ENCODE results near the gene MACROD2.

Gene MACROD2

DNA sequence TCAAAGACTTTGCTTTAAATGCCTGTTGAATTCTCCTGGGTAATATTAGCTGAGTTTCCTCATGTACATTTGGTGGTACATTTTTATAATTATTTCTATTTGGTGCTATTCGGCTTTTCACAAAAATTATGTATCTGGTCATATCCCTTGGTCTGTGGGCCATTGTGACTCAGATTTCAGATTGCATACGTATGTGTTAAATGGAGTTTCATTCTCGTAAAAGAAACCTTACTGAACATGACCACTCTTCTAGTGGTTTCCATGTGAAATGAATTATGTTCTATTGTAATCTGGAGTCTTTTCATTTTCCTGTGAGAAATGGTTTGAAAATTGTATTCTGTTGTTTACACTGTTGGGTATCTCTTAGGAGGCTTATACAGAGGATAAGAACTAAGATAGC, 728.3 kb downstream of the MACROD2 start:
- no peak for DNase-seq

DNA sequence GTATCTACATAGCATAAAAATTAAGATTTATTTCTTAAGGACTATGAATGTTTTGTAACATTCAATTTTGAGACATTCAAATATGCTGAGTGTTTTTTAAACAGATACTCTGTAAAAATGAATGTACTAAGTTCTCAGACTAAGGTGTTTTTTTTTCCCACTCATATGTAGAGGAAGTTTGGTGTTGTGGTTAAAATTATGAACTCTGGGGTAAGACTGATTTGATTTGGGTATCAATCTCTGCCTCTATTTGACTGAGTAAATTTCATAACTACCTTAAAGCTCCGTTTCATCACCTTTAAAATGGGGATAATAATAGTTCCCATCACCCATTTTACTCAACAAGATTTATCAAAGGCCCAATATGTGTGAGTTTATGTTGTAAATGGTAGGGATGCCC, 728.7 kb downstream of the MACROD2 start:
- DNase-seq, result no peak

DNA sequence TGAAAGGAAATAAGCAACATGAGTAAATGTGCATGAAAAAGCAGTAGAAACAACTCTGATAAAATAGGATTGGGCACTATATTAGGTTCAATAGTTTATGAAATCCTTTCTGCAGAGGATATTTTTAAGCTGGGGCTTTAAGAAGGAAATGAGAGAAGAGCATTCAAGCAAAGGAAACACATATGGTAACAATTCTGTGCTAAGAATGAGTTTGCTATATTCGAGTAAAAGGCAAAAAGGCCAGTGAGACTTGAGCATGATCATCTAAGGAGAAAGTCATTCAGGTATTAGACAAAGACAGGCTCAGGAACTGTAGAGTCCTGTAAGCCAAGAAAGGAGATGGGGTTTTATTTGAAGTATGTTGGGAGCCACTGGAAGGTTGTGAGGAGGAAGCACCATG, 729.2 kb downstream of the MACROD2 start:
- no peak for DNase-seq

DNA sequence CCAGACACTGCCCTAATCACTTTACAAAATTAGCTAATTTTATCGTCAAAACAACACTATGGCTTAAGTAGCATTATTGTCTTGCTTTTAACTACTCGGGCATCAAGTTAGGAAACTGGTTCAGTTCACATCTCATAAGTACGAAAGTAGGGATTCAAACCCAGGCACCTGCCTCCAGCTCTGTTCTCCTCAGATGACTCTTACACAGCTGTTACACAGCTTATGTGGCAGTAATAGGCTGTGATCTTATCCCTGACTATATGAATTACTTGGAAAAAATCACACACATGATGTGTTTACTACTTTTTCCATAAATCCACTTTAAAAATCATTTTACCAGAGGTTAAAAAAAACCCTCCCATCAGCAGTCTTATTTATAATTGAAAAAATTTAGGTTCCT, 731.3 kb downstream of the MACROD2 start:
- no peak for DNase-seq

DNA sequence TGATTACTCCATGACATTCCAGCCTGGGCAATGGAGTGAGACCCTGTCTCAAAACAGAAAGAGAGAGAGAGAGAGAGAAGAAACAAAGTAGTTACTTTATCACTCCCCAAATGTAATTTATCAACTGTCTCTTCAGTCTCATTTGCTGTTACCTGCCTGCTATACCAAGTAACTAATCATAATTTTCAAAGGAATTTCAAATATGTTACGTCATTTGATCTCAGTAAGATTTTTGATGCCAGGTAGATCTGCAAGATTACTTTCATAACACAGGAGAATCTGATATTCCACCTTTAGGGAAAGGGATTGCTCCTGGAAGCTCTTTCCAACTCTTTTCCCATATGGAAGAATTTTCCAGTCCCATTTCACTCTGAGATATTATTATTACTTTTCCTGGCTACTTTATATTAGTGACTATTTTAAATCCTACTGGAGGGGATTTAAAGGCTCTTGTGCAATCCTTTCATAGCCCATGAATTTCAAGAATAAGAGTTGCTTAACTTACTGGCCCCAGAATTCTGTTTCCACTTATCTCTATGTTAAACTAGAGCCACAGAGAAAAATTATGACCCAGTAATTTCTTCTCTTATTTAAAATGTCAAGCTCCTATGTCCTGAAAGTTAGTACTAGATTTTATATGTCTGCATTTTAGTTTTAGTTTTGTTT, 732.3 kb downstream of the MACROD2 start:
- no peak for DNase-seq

DNA sequence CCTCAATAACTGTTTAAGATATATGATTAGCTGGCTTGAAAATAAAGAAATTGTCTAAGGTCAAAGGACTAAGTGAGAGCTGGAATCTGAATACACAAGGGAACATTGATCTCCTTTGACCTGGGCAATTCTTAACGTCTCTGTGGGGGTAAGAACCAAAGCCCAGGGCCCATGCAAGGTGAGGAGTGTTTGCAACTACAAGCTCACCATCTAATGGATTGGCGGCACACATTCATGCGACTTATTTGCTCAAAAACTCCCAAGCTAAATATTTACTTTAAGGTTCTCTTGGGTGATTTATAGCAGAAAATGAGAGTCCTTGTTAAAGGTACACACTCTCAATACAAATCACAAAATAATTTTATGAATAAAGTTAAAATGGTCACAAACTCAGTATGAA, 734.1 kb downstream of the MACROD2 start:
- no peak for DNase-seq

DNA sequence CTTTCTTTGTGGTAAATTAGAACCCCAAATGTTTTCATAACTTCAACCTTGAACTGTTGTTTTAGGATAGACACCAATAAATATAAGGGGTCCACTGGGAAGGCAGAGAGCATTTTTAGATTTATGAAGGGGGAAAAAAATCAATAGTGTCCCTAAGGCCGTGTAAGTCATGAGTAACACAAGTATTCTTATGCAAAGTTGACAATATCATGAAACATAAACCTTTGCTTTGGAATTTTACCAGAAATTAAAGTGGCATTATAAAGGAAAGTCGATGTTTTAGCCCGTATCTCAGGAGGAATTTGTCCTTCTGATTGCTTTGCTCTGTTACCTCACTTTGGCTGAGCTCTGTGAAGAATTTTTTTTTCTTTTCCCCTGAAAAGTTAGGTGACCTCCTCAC, 737.0 kb downstream of the MACROD2 start:
- DNase-seq, result no peak

DNA sequence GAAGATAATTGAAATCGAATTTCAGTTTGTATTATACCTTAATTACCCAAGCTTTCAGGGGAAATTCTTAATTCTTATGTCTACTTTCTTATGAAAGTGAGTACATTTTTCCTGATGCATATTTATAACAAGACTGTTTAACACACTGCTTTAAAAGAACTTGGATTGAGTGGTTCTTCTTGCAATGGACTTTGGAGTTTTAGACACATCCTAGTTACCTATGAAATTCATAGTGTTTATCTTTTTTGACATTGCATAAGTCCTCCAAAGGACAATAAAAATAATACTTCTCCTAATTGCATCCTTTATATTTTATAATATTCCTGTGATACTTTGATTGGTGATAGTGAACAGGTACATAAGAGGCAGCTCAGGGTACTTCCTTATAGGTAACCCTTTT, 737.7 kb downstream of the MACROD2 start:
- no peak for DNase-seq

DNA sequence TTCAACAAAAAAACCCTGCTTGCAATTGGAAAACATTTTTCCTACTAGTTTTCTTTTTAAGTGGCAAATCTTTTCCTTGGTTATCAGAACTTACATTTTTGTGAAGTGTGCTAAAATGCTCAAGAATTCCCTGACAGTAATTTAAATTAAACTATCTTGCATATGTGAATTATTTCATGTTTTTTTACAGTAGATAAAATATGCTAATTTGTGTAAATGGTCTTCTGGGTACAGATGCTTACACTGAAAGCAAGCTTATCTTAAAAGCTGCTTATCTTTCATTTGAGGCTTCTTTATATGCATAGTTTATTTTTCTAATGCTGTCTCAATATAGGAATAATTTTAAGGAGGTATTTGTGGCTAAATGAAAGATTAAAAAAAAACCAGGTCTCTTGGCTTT, 745.1 kb downstream of the MACROD2 start:
- no peak for DNase-seq

DNA sequence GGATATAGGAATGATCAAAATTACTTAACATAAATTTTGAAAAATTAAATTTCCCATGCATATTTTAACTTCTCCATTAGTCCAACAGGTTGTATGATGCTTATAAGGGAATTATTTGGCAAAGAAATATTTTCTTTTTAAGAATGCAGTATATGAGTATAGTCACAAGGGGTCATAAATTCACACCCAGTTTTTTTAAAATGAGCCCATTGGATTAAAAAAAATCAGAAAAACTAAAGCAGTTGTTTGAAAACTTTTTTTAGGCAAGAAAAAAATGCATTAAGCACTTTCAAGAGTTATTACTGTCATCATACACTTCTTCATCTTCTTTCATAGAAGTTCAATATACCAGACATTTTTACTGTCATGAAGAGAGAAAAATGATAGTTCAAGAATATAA, 746.3 kb downstream of the MACROD2 start:
- no peak for DNase-seq

DNA sequence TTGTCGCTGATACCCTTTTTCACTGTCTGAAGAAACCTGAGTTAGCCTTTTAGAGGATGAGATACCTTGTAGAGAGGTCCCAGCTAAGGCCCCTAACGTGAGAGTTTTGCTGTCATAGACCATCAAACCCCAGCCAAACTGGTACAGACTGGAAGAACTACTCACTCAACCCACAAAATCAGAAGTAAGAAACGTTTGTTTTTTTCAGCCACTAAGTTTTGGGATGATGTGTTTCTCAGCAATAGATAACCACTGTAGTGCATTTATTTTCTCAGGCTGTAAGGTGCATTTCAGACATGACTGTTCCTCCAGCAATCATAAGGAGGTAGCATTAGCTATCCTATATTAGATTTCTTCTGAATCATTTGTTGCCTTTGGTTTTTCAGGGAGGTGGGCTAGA, 749.4 kb downstream of the MACROD2 start:
- no peak for DNase-seq

DNA sequence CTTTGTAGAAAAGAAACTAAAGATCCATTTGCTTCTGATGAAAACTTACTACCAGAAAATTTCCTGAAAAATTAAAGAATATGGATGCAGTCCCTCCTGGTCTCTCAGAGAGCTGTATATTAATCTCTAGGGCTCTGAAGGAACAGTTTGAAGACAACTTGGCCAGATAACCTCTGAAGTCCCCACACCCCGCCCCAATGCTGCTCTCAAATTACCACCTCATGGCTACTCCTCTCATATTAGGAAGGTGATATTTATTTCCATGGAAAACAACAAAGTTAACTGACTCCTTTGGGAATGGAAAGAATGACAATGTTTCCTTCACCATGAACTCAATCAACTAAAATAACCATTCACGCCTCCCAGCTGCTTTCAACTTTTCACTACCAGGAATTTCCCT, 750.5 kb downstream of the MACROD2 start:
- DNase-seq, result no peak

DNA sequence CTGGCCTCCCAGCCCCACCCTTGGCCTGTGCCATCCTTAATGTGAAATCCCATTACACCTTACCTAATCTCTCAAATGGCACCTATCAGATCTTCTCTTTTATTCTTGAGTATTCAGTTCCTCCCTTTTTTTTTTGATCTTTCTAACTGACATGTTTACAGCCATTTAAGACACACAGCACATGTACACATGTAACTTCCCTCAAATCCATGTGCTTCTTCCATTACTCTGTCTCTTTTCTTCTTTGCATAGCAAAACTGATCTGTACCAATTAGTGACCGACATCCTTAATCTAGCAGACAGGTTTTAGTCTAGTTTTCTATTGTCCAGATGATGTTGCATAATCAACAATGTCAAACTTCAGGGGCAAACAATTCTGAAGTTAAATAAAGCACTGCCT, 755.9 kb downstream of the MACROD2 start:
- DNase-seq, result no peak

DNA sequence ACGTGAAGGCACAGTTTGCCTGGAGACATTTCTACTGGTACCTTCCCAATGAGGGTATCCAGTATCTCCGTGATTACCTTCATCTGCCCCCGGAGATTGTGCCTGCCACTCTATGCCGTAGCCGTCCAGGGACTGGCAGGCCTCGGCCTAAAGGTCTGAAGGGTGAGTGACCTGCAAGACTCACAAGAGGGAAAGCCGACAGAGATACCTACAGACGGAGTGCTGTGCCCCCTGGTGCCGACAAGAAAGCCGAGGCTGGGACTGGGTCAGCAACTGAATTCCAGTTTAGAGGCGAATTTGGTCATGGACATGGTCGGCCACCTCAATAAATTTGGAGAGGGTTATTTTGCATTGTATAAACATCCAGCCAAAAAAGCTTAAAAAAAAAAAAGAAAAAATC, 762.4 kb downstream of the MACROD2 start:
- no peak for DNase-seq

DNA sequence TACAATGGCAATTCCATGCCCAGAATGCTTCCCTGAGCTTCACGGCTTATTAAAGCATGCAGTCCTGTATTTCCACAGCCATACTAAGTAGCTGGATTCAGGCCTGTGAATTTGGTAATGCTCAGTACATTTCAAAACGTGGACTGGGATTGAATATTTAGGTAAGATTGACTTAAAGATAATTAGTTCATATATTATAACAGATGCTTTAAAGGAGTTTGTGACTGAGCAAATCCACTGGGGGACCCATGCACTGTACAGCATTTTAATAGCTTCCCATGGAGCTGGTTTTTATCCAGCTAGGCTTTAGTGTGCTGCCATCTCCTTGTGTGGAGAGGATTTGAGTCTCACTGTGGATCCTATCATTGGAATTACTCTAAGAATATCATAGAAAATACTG, 763.0 kb downstream of the MACROD2 start:
- no peak for DNase-seq

DNA sequence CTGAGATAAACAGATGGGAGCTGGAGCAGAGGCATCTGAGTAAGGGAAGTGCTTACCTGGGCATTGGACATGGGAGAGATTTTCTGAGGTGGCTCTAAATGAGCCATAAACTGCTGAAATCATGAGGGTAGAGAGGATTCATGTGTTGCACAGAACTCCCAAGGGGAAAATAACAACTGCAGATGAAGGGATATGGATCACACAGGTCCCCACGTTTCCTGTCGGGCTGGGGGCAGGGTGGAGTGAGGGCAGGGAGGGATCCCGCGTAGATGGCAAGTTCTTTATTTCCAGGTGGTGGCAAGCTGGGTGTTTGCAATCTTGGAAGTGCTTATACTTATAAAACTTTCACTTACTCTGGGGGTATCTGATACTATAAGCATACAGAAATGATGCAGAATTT, 764.7 kb downstream of the MACROD2 start:
- DNase-seq, result no peak

DNA sequence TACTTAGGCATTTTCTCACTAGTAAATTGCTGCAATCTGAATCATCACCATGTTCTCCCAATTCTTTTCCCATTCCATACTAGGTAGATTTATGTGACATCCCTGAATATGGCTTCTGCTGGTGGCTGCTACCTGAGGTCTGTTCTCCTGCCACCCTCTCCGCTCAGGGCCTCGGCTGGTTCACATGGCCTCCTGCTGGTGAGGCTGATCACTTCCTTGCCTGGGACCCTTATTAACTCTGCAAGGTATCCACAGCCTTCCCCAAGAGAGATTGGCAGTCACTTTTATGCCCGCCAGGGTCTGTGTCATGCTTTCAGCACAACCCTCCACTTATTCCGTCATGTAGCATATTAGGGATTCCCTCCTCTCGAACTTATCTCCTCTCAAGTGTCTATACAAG, 766.6 kb downstream of the MACROD2 start:
- DNase-seq, result no peak

DNA sequence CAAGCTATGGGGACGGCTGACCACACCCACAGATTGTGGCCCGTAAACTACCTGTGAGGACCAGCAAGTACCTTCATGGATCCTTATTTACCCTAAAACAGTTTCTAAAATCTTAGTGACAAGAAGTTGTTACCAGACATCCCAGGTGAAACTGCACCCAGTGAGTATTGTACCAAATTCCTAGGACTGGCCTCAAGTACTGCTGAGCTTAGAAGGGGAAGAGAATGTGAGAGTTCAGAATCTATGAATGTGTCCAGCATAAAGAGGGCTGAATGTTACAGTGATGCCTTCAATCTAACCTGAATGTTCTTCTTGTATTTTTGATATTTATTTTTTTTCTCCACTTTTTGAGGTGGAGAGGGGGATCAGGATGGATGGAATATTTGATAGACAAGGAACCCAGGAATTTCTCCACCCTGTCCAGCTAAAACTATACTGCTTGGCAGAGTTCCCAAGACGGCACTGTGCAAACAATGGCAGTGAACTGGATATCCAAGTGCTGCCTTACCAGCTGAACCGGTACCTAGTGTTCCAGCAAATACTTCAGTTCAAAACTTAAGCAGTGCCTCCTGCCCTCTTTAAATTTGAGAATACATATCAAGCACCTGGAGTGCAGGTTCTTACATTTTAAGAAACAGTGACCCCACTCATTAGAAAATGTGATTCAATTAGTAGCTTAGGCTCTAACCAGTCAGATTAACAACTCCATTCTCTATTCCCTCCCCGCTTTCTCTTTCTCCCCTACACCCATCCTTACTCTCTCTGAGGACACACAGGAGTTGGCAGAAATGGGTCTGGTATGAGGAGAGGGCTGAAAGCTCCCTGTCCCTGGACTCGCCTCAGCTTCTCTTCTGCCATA, 769.4 kb downstream of the MACROD2 start:
- no peak for DNase-seq

DNA sequence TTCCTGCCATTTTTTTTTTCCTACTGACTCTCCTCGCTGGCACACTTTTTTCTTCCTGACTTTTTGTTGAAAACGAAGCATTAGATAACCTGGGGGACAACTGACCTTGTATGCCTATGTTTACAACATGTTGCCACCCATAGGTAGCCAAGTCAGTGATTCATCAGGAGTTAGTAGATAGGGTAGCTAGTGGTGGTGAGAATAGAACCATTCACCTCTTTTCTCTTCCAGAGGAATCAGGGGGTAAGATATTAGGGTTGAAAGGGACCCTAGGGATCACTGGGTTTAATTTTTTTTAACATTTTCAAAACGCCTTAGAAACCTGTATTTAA, 770.0 kb downstream of the MACROD2 start:
- no peak for DNase-seq

DNA sequence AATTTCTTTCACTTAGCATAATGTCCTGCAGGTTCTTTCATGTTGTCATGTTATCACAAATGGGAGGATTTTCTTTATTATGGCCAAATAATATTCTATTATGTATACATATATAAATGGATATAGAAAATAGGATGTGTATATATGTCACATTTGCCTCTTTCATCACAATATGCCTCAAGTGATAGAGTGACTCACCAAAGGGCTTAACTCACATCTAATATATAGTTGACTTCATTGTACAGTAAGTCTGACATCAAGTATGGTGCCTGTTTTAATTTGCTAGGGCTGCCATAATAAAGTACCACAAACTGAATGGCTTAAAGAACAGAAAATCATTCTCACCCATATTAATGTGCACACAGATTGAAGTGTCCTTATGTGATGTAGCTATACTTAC, 778.2 kb downstream of the MACROD2 start:
- no peak for DNase-seq

DNA sequence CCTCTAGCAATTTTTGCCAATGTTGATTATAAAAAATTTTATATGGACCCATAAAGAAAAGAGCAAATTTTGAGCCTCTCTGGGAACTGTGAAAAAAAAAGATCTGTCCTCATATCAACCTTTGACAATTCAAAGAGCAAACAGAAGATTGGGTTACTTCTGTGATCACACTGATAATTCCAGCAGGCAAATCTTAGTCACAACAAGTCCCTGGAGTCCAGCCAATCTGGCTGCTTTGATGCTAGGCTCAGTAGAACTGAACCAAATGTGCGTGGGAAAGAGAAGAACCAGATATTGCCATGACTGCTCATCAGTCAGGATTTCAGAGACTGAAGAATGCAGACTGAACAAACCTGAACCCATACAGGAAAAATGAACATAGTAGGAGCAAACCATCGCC, 780.5 kb downstream of the MACROD2 start:
- DNase-seq, result no peak

DNA sequence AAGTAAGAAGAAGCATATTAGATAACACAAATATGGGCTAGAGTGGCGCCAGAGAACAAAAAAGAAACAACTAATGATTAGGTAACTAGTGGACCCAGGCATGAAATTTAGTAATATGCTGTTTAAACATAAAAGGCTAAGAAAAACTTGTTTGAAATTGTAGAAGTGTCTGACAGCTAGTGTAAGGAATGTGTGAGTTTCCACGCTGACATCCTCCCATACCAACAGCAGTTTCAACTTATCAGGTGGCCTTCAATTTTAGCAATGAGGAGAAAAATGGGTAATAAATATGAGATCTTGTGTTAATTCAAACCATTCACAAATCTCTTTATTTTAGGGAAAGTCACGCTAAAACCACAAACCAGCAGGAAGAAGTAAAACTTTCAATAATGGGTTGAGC, 782.3 kb downstream of the MACROD2 start:
- DNase-seq, result no peak

DNA sequence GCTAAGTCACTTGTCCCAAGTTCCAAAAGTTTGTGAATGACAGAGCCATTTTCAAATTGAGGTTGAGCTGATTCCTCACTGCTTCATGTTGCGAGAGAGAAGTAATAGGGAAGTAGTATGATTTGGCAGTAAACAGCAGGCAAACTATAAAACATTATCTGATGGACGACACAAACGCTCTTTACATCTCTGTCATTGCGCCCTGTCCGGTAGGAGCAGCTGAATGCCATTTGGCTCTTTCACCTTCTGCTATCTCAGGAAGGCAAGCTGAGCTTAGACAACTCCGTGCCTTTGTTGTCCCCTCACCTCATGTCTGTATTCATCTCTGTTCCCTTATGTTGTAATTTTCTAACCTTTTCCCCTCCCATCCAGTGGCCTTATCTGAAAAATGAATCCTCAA, 782.8 kb downstream of the MACROD2 start:
- no peak for DNase-seq

DNA sequence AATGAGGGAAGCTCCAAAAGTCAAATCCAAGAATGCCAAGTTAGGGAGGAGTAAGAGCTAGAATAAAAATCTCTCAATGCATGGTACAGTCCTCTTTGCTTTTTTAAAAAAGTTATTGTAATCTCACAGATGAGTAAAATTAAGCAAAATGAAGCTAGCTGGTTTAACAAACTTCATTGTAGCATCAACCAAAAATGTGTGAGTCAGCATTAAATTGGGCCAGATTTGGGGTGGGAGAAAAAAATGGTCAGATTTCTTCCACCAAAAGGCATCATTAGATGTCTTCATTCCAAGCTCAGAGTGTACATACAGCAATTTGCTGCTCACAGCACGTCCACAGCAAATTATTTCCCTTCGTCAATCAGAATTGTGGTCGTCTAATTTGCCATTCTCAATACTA, 783.6 kb downstream of the MACROD2 start:
- DNase-seq, result no peak

DNA sequence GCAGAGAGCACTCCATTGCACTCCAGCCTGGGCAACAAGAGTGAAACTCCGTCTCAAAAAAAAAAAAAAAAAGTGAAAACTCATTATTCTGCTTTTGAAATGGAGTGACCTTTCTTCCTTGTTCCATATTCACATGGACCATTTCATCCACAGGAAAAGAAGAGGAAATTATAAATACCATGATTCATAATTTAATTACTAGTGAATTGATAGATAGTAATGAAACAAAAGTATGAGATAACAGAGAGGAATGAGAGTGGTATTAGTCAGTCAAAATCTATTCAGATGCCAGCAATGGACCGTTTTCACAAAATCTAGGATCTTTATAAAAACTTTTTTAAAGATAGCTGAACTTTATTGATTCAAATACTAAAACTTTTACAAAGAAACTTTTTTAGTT, 785.2 kb downstream of the MACROD2 start:
- DNase-seq, result no peak
